ENCODE data around the gene DDX55. TPM values are rescaled to one million over a fixed set of nuclear protein-coding genes. Genes with fewer than 3 reads are reported as not detected.

Gene DDX55
- total and polyA plus RNA-seq, 2 of the 4 experiments (the other 2 are of a cell fraction) = 13.3 to 18.7 TPM

GRCh38 chr12:123617144-123617543 lies 15.2 kb downstream of the DDX55 start:
- H2BK20ac ChIP-seq (ENCODE audit: low read depth, low read length) = no peak overlapping the region
- H2BK120ac ChIP-seq (ENCODE audit: low read depth, low read length) = no peak overlapping the region
- H3K23ac ChIP-seq (ENCODE audit: low read depth, low read length) = no peak overlapping the region
- H3K4me3 ChIP-seq (ENCODE audit: insufficient read depth, low read depth, low read length) = no peak overlapping the region
- BruUV-seq (replicated peaks) = no TSS peak
- no peak overlapping the region for H3K4me2 ChIP-seq (ENCODE audit: low read depth, low read length)
- no peak for DNase-seq
- no peak overlapping the region for H3K14ac ChIP-seq (replicated peaks; ENCODE audit: low read depth, low read length)
- no peak overlapping the region for H4K8ac ChIP-seq (ENCODE audit: low read depth in 2 of 2, low read length in 2 of 2)
- H4K5ac ChIP-seq (ENCODE audit: low read depth, low read length) = no peak overlapping the region
- ATAC-seq (ENCODE audit: low read depth) = no peak
- H3K56ac ChIP-seq (ENCODE audit: extremely low read depth, insufficient read depth, low read length) = no peak overlapping the region
- in situ Hi-C loops (cut with MboI; ENCODE audit: low sequenced_read_pairs) (loop anchor here (25.0 kb wide), 1 partner anchor 305 kb away; no protein-coding TSS in a partner anchor), dilution Hi-C loops (cut with HindIII; ENCODE audit: low sequenced_read_pairs, unreplicated experiment) (no loop called here), intact Hi-C loops (cut with micrococcal nuclease) (no loop called here)
- H3K9me1 ChIP-seq (ENCODE audit: insufficient read depth, low read length) = no peaks in the 10 kb centered on the region; the same call in 1 of the 2 replicates
- H2AK9ac ChIP-seq (replicated peaks; ENCODE audit: low read depth, low read length, poor library complexity) = no peak overlapping the region
- H2BK5ac ChIP-seq (ENCODE audit: low read depth, low read length, poor library complexity, severe bottlenecking) = no peak overlapping the region
- peaks cover 9 to 20% of the 10 kb centered on the region in 2 experiments for H3K79me1 ChIP-seq (ENCODE audit: low read depth in 1 of 2, low read length in 2 of 2)
- peaks cover 51% of the 10 kb centered on the region for H3K36me3 ChIP-seq (ENCODE audit: control insufficient read depth, insufficient read depth, low read length)
- no peak for TF ChIP-seq MAZ (IDR thresholded peaks at IDR 0.05; ENCODE audit: borderline replicate concordance, low read depth, low read length)
- TF ChIP-seq RFX5 (IDR thresholded peaks at IDR 0.05; ENCODE audit: low read depth, low read length) = no peak
- TF ChIP-seq MXI1 (IDR thresholded peaks at IDR 0.05; ENCODE audit: borderline replicate concordance, low read depth, low read length) = no peak
- TF ChIP-seq MAFK (IDR thresholded peaks at IDR 0.05; ENCODE audit: low read depth, low read length) = no peak
- TF ChIP-seq SMC3 (IDR thresholded peaks at IDR 0.05; ENCODE audit: low read depth, low read length) = no peak
- TF ChIP-seq RCOR1 (IDR thresholded peaks at IDR 0.05; ENCODE audit: insufficient replicate concordance, low read length) = no peak
- no peak for TF ChIP-seq BHLHE40 (IDR thresholded peaks at IDR 0.05; ENCODE audit: low read depth, low read length)
- no peak for TF ChIP-seq FOS (IDR thresholded peaks at IDR 0.05; ENCODE audit: low read depth, low read length)
- no peak for TF ChIP-seq RAD21 (IDR thresholded peaks at IDR 0.05; ENCODE audit: low read length)
- TF ChIP-seq ELK1 (IDR thresholded peaks at IDR 0.05; ENCODE audit: borderline replicate concordance, low read depth, low read length) = no peak
- TF ChIP-seq CHD1 (IDR thresholded peaks at IDR 0.05; ENCODE audit: low read depth, low read length) = no peak
- no peak for TF ChIP-seq USF2 (IDR thresholded peaks at IDR 0.05; ENCODE audit: low read depth, low read length)
- no peak for TF ChIP-seq NFE2L2 (IDR thresholded peaks at IDR 0.05; ENCODE audit: low read depth, low read length)
- H2BK15ac ChIP-seq (ENCODE audit: low read depth, low read length) = no peak overlapping the region
- no peaks in the 10 kb centered on the region for H3K9me3 ChIP-seq (ENCODE audit: control insufficient read depth, insufficient read depth, low read length)
- no peak overlapping the region for H2AFZ ChIP-seq (replicated peaks; ENCODE audit: low read length, poor library complexity)
- H3K9ac ChIP-seq (ENCODE audit: low read depth, low read length) = no peak overlapping the region
- H3K4ac ChIP-seq (ENCODE audit: low read depth, low read length) = no peak overlapping the region
- H3K18ac ChIP-seq (ENCODE audit: low read depth, low read length) = no peak overlapping the region
- no peak overlapping the region for H3K27ac ChIP-seq (ENCODE audit: insufficient read depth, low read length)
- no peak overlapping the region for H4K91ac ChIP-seq (ENCODE audit: insufficient read depth, low read depth, low read length)
- no CpG with 5 or more reads among the region's 3 CpGs for WGBS, 2 experiments (ENCODE audit: extremely low coverage in 2 of 2, insufficient read length in 1 of 2)
- CTCF ChIA-PET = interaction anchor here (0.6 kb wide), 1 partner anchor 966 kb away, joined by 3 read pairs; no protein-coding TSS in a partner anchor
- H3K27me3 ChIP-seq (ENCODE audit: control insufficient read depth, insufficient read depth, low read length) = no peaks in the 10 kb centered on the region
- H3K4me1 ChIP-seq (ENCODE audit: control insufficient read depth, insufficient read depth, low read length) = 0 out of 2 replicates have a peak, but pooled peaks cover 3% of the 10 kb centered on the region
- no peak overlapping the region for H2AK5ac ChIP-seq (ENCODE audit: low read depth, low read length)
- H4K20me1 ChIP-seq (ENCODE audit: insufficient read depth, low read length) = peaks cover 3% of the 10 kb centered on the region; the same call in 1 of the 2 replicates
- POLR2A ChIA-PET (ENCODE audit: unreplicated experiment) = no interaction called here

Measured in IMR-90 (cell line).